Liver (tissue), 9 donors: Measurements from ENCODE around the gene CARMIL1. TPM values are rescaled to one million over a fixed set of nuclear protein-coding genes. Genes with fewer than 3 reads are reported as not detected.

ENCODE experiments used
- DNase-seq: peaks from one replicate; pipeline ENCODE4 v3.0.0-alpha.2; 2017; ENCODE audit warnings: low spot score
- H3K27ac ChIP-seq, 2 donors: one replicate each; pipeline ENCODE4 v1.7.0; 2013; ENCODE audit warnings: inconsistent platforms in 2 of 2, low read length in 2 of 2, control low read depth in 1 of 2, low read depth in 1 of 2, mild to moderate bottlenecking in 1 of 2
- H3K27me3 ChIP-seq, 4 donors: one replicate each; pipeline versions ENCODE4 v1.6.1 to v1.7.0; 2013; ENCODE audit warnings: low read length in 3 of 4, inconsistent platforms in 1 of 4, mild to moderate bottlenecking in 1 of 4, moderate library complexity in 1 of 4; ENCODE audit not compliant: control insufficient read depth in 4 of 4, insufficient read depth in 4 of 4
- H3K36me3 ChIP-seq, 4 donors: one replicate each; pipeline versions ENCODE4 v1.6.1 to v1.7.0; 2013; ENCODE audit warnings: low read length in 3 of 4, mild to moderate bottlenecking in 3 of 4, low read depth in 1 of 4, moderate library complexity in 1 of 4; ENCODE audit not compliant: control insufficient read depth in 4 of 4, insufficient read depth in 3 of 4
- H3K4me1 ChIP-seq, 4 donors: one replicate each; pipeline versions ENCODE4 v1.6.1 to v1.7.0; 2013; ENCODE audit warnings: low read length in 3 of 4, mild to moderate bottlenecking in 3 of 4, moderate library complexity in 1 of 4; ENCODE audit not compliant: control insufficient read depth in 4 of 4, insufficient read depth in 4 of 4
- H3K4me3 ChIP-seq, 3 donors: one replicate each; pipeline versions ENCODE4 v1.6.1 to v1.7.0; 2013; ENCODE audit warnings: low read length in 3 of 3, control low read depth in 1 of 3, low read depth in 1 of 3, mild to moderate bottlenecking in 1 of 3
- H3K9ac ChIP-seq, 2 donors: one replicate each; pipeline ENCODE4 v1.7.0; 2013; ENCODE audit warnings: low read length in 2 of 2, mild to moderate bottlenecking in 2 of 2, moderate library complexity in 2 of 2, control low read depth in 1 of 2, low read depth in 1 of 2
- H3K9me3 ChIP-seq, 4 donors: one replicate each; pipeline versions ENCODE4 v1.6.1 to v1.7.0; 2013; ENCODE audit warnings: low read length in 3 of 4; ENCODE audit not compliant: control insufficient read depth in 4 of 4
- EGR1 ChIP-seq, 2 donors: IDR thresholded peaks; 2 replicates each; pipeline ENCODE4 v1.6.1; 2016 to 2018; ENCODE audit warnings: antibody characterized with exemption in 2 of 2, low read depth in 2 of 2
- FOXA1 ChIP-seq: IDR thresholded peaks from 2 replicates; pipeline ENCODE4 v1.6.1; 2016; ENCODE audit warnings: antibody characterized with exemption
- FOXA2 ChIP-seq: IDR thresholded peaks from 2 replicates; pipeline ENCODE4 v1.6.1; 2016; ENCODE audit warnings: antibody characterized with exemption
- HNF4A ChIP-seq, 2 donors: conservative IDR thresholded peaks; 2 replicates each; pipeline ENCODE4 v1.6.1; 2016; ENCODE audit warnings: antibody characterized with exemption in 2 of 2, mild to moderate bottlenecking in 2 of 2
- HNF4G ChIP-seq: IDR thresholded peaks from 2 replicates; pipeline ENCODE4 v1.6.1; 2016; ENCODE audit warnings: antibody characterized with exemption
- JUND ChIP-seq, 2 donors: IDR thresholded peaks; 2 replicates each; pipeline ENCODE4 v1.6.1; 2016; ENCODE audit warnings: antibody characterized with exemption in 2 of 2
- NR2F2 ChIP-seq: IDR thresholded peaks from 2 replicates; pipeline ENCODE4 v1.6.1; 2016; ENCODE audit warnings: antibody characterized with exemption
- RAD21 ChIP-seq, 2 donors: IDR thresholded peaks; 2 replicates each; pipeline ENCODE4 v1.6.1; 2016; ENCODE audit warnings: antibody characterized with exemption in 2 of 2, mild to moderate bottlenecking in 2 of 2
- RXRA ChIP-seq, 2 donors: IDR thresholded peaks; 2 replicates each; pipeline ENCODE4 v1.6.1; 2017 to 2018; ENCODE audit warnings: antibody characterized with exemption in 2 of 2, mild to moderate bottlenecking in 1 of 2
- TAF1 ChIP-seq: conservative IDR thresholded peaks from 2 replicates; pipeline ENCODE4 v1.6.1; 2016; ENCODE audit warnings: antibody characterized with exemption, mild to moderate bottlenecking
- YY1 ChIP-seq: IDR thresholded peaks from 2 replicates; pipeline ENCODE4 v1.6.1; 2016; ENCODE audit warnings: antibody characterized with exemption, mild to moderate bottlenecking
- polyA plus RNA-seq, 2 donors: library from polyadenylated mRNA; stranded (reverse) in 1 of 2; unstranded in 1 of 2; fragments of 200-250 nt in 1 of 2; fragments of >200 nt in 1 of 2; fragmentation: Nextera tagmentation in 1 of 2; extraction: Ambion mirVana in 1 of 2; gene quantifications; one replicate each; pipeline versions ENCODE4 v1.2.1 to v1.2.3, GENCODE V29; 2013 to 2015
- total RNA-seq, 2 donors: library from RNA; depleted of rRNA; stranded (reverse); fragments of >200 nt; gene quantifications; one replicate each; pipeline ENCODE4 v1.2.3, GENCODE V29; 2014
- TF ChIP-seq, protein P1 (sequence below): fragments of 150-350 bp; IDR thresholded peaks from 2 replicates; pipeline ENCODE4 v1.5.1; 2017; ENCODE audit warnings: improper control_type of control experiment, low read depth, low read length; ENCODE audit not compliant: missing input control
- TF ChIP-seq, protein P2 (sequence below): IDR thresholded peaks from 2 replicates; pipeline ENCODE4 v1.6.1; 2016; ENCODE audit warnings: antibody characterized with exemption
- TF ChIP-seq, protein P3 (sequence below): IDR thresholded peaks from 2 replicates; pipeline ENCODE4 v1.6.1; 2016; ENCODE audit warnings: antibody characterized with exemption, mild to moderate bottlenecking
- TF ChIP-seq, protein P4 (sequence below): IDR thresholded peaks from 2 replicates; pipeline ENCODE4 v1.6.1; 2016; ENCODE audit warnings: antibody characterized with exemption
- donor health status: healthy.
- donor health status: healthy.
- donor health status: healthy.
- donor health status: healthy.
- donor health status: healthy.

The CARMIL1 gene
- total and polyA plus RNA-seq, 4 donors, result 1.4 to 9.5 (median 3.5) TPM

DNA sequence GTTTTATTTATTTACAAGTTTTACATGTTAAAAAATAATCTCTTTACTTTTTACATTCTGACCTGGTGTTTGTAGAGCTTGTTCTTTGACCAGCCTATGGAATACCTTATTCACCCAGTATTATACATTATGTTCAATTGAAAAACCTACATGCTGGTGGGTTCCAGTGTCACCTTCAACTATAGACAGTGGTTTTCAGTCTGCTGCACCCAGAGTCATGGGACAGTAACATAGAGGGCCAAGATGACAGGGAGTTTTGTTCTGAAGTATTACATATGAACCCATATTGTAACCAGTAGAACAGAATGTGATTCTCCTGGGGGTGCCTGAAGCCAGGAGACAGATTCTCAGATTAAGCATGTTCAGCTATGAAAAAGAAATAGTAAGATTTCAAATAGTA, 233.4 kb downstream of the CARMIL1 start:
- Histone ChIP-seq H3K9me3 (no peaks in the 10 kb centered on the region), H3K4me3 (no peak overlapping the region)
- TF ChIP-seq, protein P1, sequence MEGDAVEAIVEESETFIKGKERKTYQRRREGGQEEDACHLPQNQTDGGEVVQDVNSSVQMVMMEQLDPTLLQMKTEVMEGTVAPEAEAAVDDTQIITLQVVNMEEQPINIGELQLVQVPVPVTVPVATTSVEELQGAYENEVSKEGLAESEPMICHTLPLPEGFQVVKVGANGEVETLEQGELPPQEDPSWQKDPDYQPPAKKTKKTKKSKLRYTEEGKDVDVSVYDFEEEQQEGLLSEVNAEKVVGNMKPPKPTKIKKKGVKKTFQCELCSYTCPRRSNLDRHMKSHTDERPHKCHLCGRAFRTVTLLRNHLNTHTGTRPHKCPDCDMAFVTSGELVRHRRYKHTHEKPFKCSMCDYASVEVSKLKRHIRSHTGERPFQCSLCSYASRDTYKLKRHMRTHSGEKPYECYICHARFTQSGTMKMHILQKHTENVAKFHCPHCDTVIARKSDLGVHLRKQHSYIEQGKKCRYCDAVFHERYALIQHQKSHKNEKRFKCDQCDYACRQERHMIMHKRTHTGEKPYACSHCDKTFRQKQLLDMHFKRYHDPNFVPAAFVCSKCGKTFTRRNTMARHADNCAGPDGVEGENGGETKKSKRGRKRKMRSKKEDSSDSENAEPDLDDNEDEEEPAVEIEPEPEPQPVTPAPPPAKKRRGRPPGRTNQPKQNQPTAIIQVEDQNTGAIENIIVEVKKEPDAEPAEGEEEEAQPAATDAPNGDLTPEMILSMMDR, result no peak
- TF ChIP-seq FOXA1 (no peak), YY1 (no peak), FOXA2 (no peak), HNF4A (conservative IDR thresholded peaks at IDR 0.05) (no peak)
- TF ChIP-seq, protein P2, sequence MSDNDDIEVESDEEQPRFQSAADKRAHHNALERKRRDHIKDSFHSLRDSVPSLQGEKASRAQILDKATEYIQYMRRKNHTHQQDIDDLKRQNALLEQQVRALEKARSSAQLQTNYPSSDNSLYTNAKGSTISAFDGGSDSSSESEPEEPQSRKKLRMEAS, result no peak
- TF ChIP-seq, protein P3, sequence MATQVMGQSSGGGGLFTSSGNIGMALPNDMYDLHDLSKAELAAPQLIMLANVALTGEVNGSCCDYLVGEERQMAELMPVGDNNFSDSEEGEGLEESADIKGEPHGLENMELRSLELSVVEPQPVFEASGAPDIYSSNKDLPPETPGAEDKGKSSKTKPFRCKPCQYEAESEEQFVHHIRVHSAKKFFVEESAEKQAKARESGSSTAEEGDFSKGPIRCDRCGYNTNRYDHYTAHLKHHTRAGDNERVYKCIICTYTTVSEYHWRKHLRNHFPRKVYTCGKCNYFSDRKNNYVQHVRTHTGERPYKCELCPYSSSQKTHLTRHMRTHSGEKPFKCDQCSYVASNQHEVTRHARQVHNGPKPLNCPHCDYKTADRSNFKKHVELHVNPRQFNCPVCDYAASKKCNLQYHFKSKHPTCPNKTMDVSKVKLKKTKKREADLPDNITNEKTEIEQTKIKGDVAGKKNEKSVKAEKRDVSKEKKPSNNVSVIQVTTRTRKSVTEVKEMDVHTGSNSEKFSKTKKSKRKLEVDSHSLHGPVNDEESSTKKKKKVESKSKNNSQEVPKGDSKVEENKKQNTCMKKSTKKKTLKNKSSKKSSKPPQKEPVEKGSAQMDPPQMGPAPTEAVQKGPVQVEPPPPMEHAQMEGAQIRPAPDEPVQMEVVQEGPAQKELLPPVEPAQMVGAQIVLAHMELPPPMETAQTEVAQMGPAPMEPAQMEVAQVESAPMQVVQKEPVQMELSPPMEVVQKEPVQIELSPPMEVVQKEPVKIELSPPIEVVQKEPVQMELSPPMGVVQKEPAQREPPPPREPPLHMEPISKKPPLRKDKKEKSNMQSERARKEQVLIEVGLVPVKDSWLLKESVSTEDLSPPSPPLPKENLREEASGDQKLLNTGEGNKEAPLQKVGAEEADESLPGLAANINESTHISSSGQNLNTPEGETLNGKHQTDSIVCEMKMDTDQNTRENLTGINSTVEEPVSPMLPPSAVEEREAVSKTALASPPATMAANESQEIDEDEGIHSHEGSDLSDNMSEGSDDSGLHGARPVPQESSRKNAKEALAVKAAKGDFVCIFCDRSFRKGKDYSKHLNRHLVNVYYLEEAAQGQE, result no peak

DNA sequence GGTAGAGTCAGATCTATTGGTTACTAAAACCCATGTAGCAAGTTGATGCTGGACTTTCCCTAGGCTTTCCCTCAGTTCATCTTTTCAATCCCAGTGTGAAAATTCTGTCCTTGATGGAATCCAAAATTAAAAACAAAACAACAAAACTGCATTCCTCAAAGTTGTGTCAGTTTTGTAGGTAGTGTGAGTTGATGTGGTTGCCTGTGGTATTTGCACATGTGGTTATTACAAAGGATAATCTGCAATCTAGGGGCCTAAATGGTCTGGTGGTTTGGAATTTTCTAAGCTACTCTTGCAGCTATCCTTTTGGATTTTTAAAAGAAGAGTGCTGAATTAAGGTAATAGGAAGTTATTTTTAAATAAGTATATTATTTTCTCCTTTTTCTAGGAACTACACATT, 240.7 kb downstream of the CARMIL1 start:
- Histone ChIP-seq H3K27me3 (no peaks in the 10 kb centered on the region), H3K9ac (no peak overlapping the region), H3K27ac (no peak overlapping the region), H3K9me3 (no peaks in the 10 kb centered on the region), H3K4me3 (no peak overlapping the region), H3K36me3 (no peaks in the 10 kb centered on the region), H3K4me1 (no peaks in the 10 kb centered on the region)
- DNase-seq, result no peak
- no peak for TF ChIP-seq HNF4G
- TF ChIP-seq TAF1, result no peak
- TF ChIP-seq EGR1 (IDR thresholded peaks at IDR 0.05; ENCODE audit: low read depth in 2 of 2), result no peak
- no peak for TF ChIP-seq FOXA2
- TF ChIP-seq, protein P3, result no peak
- no peak for TF ChIP-seq FOXA1
- TF ChIP-seq JUND (IDR thresholded peaks at IDR 0.05), result no peak
- TF ChIP-seq YY1, result no peak
- TF ChIP-seq, protein P2, result no peak
- no peak for TF ChIP-seq RXRA (IDR thresholded peaks at IDR 0.05)
- TF ChIP-seq, protein P4, sequence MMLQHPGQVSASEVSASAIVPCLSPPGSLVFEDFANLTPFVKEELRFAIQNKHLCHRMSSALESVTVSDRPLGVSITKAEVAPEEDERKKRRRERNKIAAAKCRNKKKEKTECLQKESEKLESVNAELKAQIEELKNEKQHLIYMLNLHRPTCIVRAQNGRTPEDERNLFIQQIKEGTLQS, result no peak
- TF ChIP-seq NR2F2, result no peak
- TF ChIP-seq RAD21 (IDR thresholded peaks at IDR 0.05), result no peak

More for the DNA sequence above, 233.4 kb downstream of the CARMIL1 start:
- H3K27me3 ChIP-seq, result no peaks in the 10 kb centered on the region
- DNase-seq, result no peak
- H3K27ac ChIP-seq, result no peak overlapping the region
- no peaks in the 10 kb centered on the region for H3K36me3 ChIP-seq
- no peak overlapping the region for H3K9ac ChIP-seq
- no peaks in the 10 kb centered on the region for H3K4me1 ChIP-seq
